ENCODE data around the gene RIT2.
"Not testable (repeated sequence)": the region's sequence is repeated elsewhere in the genome, so short reads cannot be mapped to it uniquely, and the experiment has no call there.

RIT2 gene

DNA sequence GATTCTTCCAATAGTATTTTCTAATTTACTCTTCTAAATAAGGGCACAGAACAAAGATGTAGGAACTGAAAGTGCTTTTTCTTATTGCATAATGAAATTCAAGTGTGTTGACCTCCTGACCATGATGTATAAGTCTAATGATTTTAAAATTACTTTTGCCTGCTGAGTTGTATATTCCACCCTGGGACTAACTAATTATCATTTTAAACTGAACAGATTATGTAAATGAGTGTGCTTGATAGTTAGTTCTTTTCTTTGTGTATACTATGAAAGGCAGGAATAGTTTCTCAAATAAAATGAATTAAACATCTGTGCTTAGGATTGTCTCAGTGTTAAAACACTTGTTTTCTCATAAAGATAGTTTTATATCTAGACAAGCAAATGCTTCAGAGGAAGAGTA lies 284.5 kb downstream of the RIT2 start:
- DNase-seq (ENCODE audit: low read depth) = no peak

DNA sequence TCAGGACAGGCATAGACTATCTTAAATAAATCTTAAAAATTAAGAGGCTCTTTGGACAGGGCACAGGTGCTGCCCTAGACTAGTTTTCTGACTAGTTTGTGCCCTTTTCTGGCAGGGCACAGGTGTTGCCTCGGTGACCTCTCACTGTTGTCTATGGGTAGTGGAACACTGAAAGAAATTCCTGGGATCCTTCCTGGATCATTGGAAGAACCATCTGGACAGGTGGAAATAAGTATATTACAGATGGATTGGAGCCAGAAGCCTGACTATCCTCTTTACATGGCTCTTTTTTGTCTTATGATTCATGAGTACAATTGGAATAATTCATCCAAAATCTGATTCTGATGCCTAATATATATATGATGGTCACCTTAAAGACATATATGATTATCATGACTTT lies 286.6 kb downstream of the RIT2 start:
- DNase-seq (ENCODE audit: low read depth) = no peak

- no peak for DNase-seq (ENCODE audit: low read depth)
Observed at GRCh38 chr18:42824178-42824577, 291.3 kb downstream of the RIT2 start.

DNA sequence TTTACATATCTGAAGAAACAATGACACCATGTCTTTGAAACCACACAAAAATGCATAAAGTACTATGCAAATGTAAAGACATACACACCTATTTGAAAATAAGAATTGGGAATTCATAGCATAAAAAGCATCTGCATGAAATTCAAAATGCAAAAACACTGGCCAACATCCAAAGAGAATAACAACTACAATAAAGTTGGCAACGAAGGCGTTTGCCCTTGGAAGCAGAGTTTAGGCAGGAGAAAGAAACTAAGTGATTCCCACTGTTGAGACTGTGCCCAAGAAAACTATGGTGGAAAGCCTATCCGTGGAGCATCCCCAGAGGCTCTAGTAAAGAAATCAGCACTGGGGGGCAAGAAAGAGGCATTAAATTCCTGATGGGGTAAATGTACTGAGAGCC lies 292.8 kb downstream of the RIT2 start:
- DNase-seq (ENCODE audit: low read depth) = no peak

DNA sequence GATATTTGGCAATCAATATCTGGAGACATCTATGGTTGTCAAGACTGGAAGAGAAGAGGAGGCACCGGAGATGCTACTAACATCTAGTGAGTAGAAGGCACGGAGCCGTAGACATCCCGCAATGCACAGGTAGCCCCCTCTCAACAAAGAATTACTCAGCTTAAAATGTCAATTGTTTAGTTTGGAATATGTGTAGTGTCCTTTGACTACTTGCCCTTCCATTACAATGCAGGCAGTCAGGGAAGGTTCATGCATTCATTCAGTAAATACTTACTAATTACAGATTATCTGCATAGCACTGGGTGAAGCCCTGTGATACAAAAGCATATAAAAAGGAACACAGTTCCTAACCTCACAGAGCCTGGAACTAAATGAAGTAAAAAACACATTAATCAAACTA lies 294.0 kb downstream of the RIT2 start:
- DNase-seq (ENCODE audit: low read depth) = no peak

GRCh38 chr18:42814618-42815017 lies 300.9 kb downstream of the RIT2 start:
- no peak for DNase-seq (ENCODE audit: low read depth)

DNA sequence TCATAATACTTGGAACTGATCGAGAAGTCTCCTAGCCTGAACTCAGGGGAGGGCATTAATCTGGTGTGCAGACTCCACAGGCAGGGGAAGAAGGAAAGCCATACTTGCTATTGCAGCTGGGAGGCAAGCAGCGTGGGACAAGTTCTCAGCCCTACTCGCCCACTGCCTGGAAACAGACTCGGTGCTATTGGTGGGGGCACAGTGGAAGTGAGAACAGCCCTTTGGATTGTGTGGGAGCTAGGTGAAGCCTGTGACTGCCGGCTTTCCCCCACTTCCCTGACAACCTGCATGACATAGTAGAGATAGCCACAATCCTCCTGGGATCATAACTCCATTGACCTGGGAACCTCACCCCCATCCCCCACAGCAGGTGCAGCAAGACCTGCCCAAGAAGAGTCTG lies 301.3 kb downstream of the RIT2 start:
- no peak for DNase-seq (ENCODE audit: low read depth)

DNA sequence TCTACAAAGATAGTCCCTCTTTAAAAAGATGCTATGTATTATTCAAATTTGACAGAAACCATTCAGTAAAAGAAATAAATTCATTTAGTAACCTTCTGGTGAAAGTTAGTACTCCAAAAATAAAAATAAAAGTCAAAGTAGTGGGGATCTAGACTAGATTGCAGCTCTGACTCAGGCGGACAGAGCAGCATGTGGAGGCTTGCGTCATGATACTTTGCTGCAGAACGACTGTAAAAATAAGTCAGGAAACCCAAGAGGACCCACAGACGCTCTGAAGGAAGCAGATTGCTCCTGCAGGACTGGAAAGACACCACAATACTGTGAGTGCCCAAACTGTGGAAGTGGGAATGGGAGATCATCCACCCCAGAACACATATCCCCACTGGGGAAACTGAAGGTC lies 301.9 kb downstream of the RIT2 start:
- no peak for DNase-seq (ENCODE audit: low read depth)

GRCh38 chr18:42807887-42808286 lies 307.6 kb downstream of the RIT2 start:
- DNase-seq (ENCODE audit: low read depth) = no peak

GRCh38 chr18:42801706-42802105 lies 313.8 kb downstream of the RIT2 start:
- DNase-seq (ENCODE audit: low read depth) = no peak

DNA sequence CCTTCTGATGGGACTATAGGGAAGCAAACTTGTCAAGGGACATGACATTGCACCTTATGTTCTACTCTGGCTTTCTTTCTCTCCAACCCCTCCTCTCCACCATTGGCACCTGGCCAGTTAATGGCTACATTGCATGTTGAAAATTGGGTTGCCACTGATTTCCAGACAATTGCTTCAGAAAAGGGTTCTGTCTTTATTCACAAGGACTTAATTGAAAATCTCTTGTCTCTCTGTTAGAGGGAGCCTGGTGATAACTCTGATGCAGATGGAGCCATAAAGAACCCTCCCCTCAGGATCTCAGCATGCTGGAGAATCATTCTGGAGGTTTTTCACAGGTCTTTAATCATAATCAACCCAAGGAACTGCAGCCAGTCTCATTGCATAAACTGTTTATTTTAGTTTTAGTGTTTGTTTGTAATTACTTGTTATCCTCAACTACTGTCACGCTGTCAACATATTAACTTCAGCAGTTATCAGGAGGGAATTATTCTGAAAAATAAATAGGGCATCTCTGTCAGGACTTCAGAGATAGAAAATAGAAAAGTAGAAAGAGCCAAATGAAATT lies 316.8 kb downstream of the RIT2 start:
- no peak for DNase-seq (ENCODE audit: low read depth)

- DNase-seq (ENCODE audit: low read depth) = not testable (repeated sequence)
Observed at GRCh38 chr18:42795213-42795789, 320.2 kb downstream of the RIT2 start.

- no peak for DNase-seq (ENCODE audit: low read depth)
Observed at GRCh38 chr18:42792731-42793130, 322.8 kb downstream of the RIT2 start.

GRCh38 chr18:42784632-42785031 lies 330.9 kb downstream of the RIT2 start:
- DNase-seq (ENCODE audit: low read depth) = no peak

DNA sequence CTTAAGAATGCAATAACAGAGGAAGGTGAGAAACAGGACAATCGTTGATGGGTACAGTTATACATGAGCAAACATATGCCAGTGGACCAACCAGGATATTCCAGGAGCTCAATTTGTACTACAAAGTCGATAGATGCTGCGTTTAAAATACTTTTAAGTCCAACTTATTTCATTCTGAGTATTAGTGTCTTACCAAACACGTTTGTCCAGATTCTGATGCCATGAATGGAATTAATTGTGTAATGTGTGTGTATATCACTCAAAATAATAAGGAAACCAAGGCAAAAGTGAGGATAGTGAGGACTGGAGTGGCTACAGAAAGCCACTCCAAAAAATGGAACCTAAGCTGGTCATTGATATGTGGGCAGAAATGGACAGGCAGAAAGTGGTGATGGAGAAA lies 332.6 kb downstream of the RIT2 start:
- no peak for DNase-seq (ENCODE audit: low read depth)

DNA sequence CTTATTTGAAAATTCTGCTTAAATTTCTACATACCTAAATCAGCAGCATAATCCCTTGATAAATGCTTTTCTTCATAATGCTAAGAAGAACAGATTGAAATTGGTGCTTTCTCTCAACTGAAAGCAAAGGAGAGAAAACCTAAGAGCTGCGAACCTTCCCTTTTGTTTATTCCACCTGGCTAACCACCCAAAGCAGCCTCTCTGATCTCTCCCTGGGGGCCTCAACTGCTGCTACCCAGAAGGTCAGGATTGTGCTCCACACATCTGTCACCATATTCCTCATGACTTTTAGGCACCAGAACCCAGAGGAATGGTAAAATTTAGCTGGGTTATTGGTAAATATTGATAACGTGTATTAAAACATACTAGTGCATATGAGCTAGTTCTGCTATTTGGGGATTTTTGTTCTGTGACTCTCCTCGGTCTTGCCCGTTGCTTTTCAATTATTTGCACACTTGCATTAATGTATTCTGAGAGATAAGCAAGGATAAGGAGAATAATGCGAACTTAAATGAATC lies 334.1 kb downstream of the RIT2 start:
- no peak for DNase-seq (ENCODE audit: low read depth)

DNA sequence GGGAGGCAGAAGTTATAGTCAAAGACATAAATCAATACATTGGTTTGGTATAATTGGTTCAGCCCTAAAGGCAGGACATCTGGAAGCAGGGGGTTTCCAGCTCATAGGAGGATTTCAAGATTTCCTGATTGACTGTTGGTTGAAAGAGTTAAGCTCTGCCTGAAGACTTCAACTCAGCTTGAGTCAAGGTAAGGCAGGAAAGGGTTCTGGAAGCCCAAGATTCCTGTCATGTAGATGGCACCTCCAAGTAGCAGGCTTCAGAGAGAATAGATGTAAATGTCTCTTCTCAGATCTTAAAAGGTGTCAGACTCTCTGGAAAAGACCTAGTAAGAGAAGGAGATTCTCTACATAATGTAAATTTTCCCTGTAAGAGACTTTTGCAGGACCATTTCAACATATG lies 335.3 kb downstream of the RIT2 start:
- DNase-seq (ENCODE audit: low read depth) = no peak

GRCh38 chr18:42778445-42779042 lies 336.9 kb downstream of the RIT2 start:
- no peak for DNase-seq (ENCODE audit: low read depth)

DNA sequence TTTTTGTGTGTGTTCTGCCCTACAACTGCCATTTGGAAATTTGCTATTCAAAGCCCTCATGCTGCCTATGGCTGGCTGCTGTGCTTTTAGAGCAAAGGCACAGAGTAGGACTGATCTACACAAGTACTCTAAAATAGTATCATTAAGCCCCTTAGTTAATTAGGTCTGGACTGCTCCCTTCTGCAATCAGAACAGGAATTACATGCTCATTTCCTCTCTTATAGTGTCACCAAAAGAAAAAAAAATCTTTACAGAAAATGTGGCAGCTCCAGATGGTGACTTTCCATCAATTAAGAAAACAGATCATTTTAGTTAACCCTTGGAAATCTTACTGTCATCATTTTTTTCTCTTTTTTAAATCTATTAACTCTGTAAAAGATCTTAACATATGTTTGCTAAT lies 337.5 kb downstream of the RIT2 start:
- no peak for DNase-seq (ENCODE audit: low read depth)

- no peak for DNase-seq (ENCODE audit: low read depth)
Observed at GRCh38 chr18:42773870-42774269, 341.6 kb downstream of the RIT2 start.

GRCh38 chr18:42771936-42772335 lies 343.5 kb downstream of the RIT2 start:
- no peak for DNase-seq (ENCODE audit: low read depth)

DNA sequence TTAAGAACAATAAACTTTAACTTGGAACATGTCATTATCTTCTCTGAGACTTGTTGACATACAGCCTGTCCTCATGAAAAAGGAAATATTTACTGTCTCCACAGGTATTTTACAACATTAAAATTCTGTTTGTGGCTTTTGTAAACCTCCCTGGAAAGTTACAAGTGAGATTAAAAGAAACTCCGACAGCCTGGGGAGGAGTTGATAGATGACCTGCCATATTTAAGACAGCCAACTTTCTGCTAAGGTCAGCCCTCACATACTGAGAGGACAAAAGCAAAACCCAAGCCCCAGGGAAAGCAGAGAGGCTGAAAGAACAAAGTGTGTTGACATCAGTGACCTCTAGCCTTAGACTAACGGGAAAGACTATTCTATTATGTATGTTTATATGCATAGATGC lies 350.2 kb downstream of the RIT2 start:
- DNase-seq (ENCODE audit: low read depth) = no peak

DNA sequence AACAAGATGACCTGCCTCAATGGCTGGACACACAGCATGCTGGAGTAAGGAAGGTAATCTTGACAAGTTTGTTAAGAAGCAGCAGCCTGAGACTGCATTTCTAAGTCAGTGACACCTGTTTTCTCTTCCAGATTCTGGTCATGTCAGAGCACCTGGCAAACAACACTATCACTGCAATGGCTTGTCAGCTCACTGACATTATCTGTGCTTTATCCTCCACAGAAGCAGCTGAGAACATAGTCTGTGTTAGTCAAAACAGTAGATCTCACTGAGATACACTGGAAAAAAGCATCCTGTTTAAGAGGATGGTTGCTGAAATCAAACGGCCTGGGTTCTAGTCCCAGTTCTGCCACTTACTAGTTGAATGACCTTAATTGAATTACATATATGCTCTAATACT lies 355.2 kb downstream of the RIT2 start:
- no peak for DNase-seq (ENCODE audit: low read depth)

DNA sequence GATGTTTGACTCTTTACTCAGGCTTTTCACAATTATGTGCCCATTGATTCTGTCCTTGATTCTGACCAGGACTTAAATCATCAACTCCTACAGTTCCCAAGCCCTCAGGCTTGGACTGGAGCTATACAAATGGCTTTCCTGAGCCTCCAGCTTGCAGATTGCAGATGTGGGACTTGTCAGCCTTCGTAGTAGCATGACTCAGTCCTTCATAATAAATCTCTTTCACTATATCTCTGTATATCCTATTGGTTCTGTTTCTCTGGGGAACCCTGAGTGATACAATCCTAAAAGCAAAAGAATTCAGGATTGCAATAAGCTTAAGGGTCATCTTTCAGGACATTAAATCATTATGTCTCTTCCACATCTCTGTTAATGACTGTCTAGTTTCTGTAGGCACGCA lies 356.6 kb downstream of the RIT2 start:
- DNase-seq (ENCODE audit: low read depth) = no peak
